GM23338 (cell line): ENCODE data around the gene SH2D3C. TPM values are rescaled to one million over a fixed set of nuclear protein-coding genes. Genes with fewer than 3 reads are reported as not detected.

Experiments used
- ATAC-seq: fragments of 200-7000 bp; cut with Tn5 transposase; 3 replicates; pipeline ENCODE4 v1.9.1; 2020
- DNase-seq: peaks from one replicate; pipeline ENCODE4 v3.0.0-alpha.2; 2015; ENCODE audit warnings: low spot score
- H2AFZ ChIP-seq: fragments of 200-600 bp; sonication (generic); 2 replicates; pipeline ENCODE4 v1.8.0; 2016; ENCODE audit warnings: antibody characterized with exemption, mild to moderate bottlenecking, moderate library complexity
- H3F3A ChIP-seq: fragments of 200-600 bp; sonication (generic); replicated peaks from 2 replicates; pipeline ENCODE4 v1.8.0; 2017; ENCODE audit warnings: antibody characterized with exemption, mixed run types, low read depth
- H3K27ac ChIP-seq: fragments of 200-600 bp; sonication (generic); 2 replicates; pipeline ENCODE4 v1.6.1; 2016; ENCODE audit warnings: low read depth
- H3K27me3 ChIP-seq: fragments of 200-600 bp; sonication (generic); 2 replicates; pipeline ENCODE4 v1.8.0; 2016; ENCODE audit warnings: mild to moderate bottlenecking, mixed run types, moderate library complexity; ENCODE audit not compliant: insufficient read depth
- H3K36me3 ChIP-seq: fragments of 200-600 bp; sonication (generic); 2 replicates; pipeline ENCODE4 v1.8.0; 2016; ENCODE audit warnings: mild to moderate bottlenecking; ENCODE audit not compliant: insufficient read depth
- H3K4me1 ChIP-seq: fragments of 200-600 bp; sonication (generic); 2 replicates; pipeline ENCODE4 v1.8.0; 2016; ENCODE audit warnings: mild to moderate bottlenecking, moderate library complexity; ENCODE audit not compliant: insufficient read depth
- H3K4me2 ChIP-seq: fragments of 200-600 bp; sonication (generic); 2 replicates; pipeline ENCODE4 v1.7.1; 2017; ENCODE audit warnings: mixed run types
- H3K4me3 ChIP-seq: fragments of 200-600 bp; sonication (generic); 2 replicates; pipeline ENCODE4 v1.6.1; 2016; ENCODE audit warnings: mixed run types
- H3K79me2 ChIP-seq: fragments of 200-600 bp; sonication (generic); replicated peaks from 2 replicates; pipeline ENCODE4 v1.8.0; 2017; ENCODE audit warnings: mild to moderate bottlenecking; ENCODE audit not compliant: insufficient read depth
- H3K9me2 ChIP-seq: fragments of 200-600 bp; sonication (generic); 2 replicates; pipeline ENCODE4 v1.8.0; 2017; ENCODE audit not compliant: insufficient read depth
- H4K20me1 ChIP-seq: fragments of 200-600 bp; sonication (generic); replicated peaks from 2 replicates; pipeline ENCODE4 v1.8.0; 2017; ENCODE audit warnings: mild to moderate bottlenecking; ENCODE audit not compliant: insufficient read depth
- H3K27ac Mint-ChIP-seq: 2 replicates; pipeline ENCODE4 v1.8.0; 2020; ENCODE audit warnings: inconsistent platforms, mild to moderate bottlenecking, moderate library complexity, mixed read lengths
- H3K27me3 Mint-ChIP-seq: 3 replicates; pipeline ENCODE4 v1.8.0; 2022; ENCODE audit warnings: low read depth, mild to moderate bottlenecking, moderate library complexity, mixed read lengths, inconsistent platforms; ENCODE audit not compliant: insufficient read depth, poor library complexity
- H3K36me3 Mint-ChIP-seq: 3 replicates; pipeline ENCODE4 v1.8.0; 2021; ENCODE audit warnings: low read depth, mild to moderate bottlenecking, inconsistent platforms, moderate library complexity, mixed read lengths
- H3K4me1 Mint-ChIP-seq: 3 replicates; pipeline ENCODE4 v1.8.0; 2020; ENCODE audit warnings: mild to moderate bottlenecking, inconsistent platforms, mixed read lengths
- H3K4me3 Mint-ChIP-seq: 3 replicates; pipeline ENCODE4 v1.8.0; 2021; ENCODE audit warnings: moderate library complexity, mild to moderate bottlenecking, inconsistent platforms, mixed read lengths
- H3K9me3 Mint-ChIP-seq: 3 replicates; pipeline ENCODE4 v1.8.0; 2020; ENCODE audit warnings: moderate library complexity, mild to moderate bottlenecking, inconsistent platforms, mixed read lengths
- CREB1 ChIP-seq: fragments of 250-450 bp; sonication (Bioruptor Pico); IDR thresholded peaks from 2 replicates; pipeline ENCODE4 v1.5.0; 2020; ENCODE audit warnings: low read depth, mild to moderate bottlenecking, moderate library complexity
- EZH2 ChIP-seq: fragments of 200-600 bp; sonication (generic); IDR thresholded peaks from one replicate; pipeline ENCODE4 v1.8.0; 2017; ENCODE audit warnings: antibody characterized with exemption, mild to moderate bottlenecking, low read depth; ENCODE audit not compliant: unreplicated experiment
- EZH2phosphoT487 ChIP-seq: fragments of 200-600 bp; sonication (generic); IDR thresholded peaks from one replicate; pipeline ENCODE4 v1.8.1; 2018; ENCODE audit warnings: antibody characterized with exemption; ENCODE audit not compliant: unreplicated experiment
- JUNB ChIP-seq: IDR thresholded peaks from one replicate; pipeline ENCODE4 v1.6.1; 2016; ENCODE audit warnings: antibody characterized with exemption; ENCODE audit not compliant: unreplicated experiment
- NANOG ChIP-seq: IDR thresholded peaks from 2 replicates; pipeline ENCODE4 v1.6.1; 2016; ENCODE audit warnings: antibody characterized with exemption, borderline replicate concordance
- POLR2AphosphoS5 ChIP-seq: IDR thresholded peaks from 2 replicates; pipeline ENCODE4 v1.6.1; 2016; ENCODE audit warnings: antibody characterized with exemption, low read depth
- STAT1 ChIP-seq: IDR thresholded peaks from one replicate; pipeline ENCODE4 v1.6.1; 2016; ENCODE audit warnings: antibody characterized with exemption; ENCODE audit not compliant: unreplicated experiment
- ZNF331 ChIP-seq: fragments of 250-450 bp; sonication (Bioruptor Pico); IDR thresholded peaks from 2 replicates; pipeline ENCODE4 v1.5.0; 2020; ENCODE audit warnings: low read depth, mild to moderate bottlenecking, moderate library complexity
- polyA plus RNA-seq: library from polyadenylated mRNA; unstranded; fragments of >200 nt; fragmentation: Nextera tagmentation; extraction: Ambion mirVana; gene quantifications from 2 replicates; pipeline ENCODE4 v1.2.1, GENCODE V29; 2016
- total RNA-seq: library from RNA; depleted of rRNA; stranded (reverse); fragments of >200 nt; shearing (Covaris generic); gene quantifications from 2 replicates; pipeline ENCODE4 v1.2.3, GENCODE V29; 2014
- TF ChIP-seq, protein P1 (sequence below): fragments of 250-450 bp; sonication (Bioruptor Pico); IDR thresholded peaks from 2 replicates; pipeline ENCODE4 v1.5.0; 2020; ENCODE audit warnings: mild to moderate bottlenecking, moderate library complexity
- TF ChIP-seq, protein P2 (sequence below): IDR thresholded peaks from 2 replicates; pipeline ENCODE4 v1.6.1; 2016; ENCODE audit warnings: antibody characterized with exemption
- TF ChIP-seq, protein P3 (sequence below): IDR thresholded peaks from one replicate; pipeline ENCODE4 v1.6.1; 2018; ENCODE audit warnings: antibody characterized with exemption; ENCODE audit not compliant: unreplicated experiment

Gene SH2D3C
- total and polyA plus RNA-seq, 2 experiments from 2014 or later: 4.2 to 4.5 TPM

DNA sequence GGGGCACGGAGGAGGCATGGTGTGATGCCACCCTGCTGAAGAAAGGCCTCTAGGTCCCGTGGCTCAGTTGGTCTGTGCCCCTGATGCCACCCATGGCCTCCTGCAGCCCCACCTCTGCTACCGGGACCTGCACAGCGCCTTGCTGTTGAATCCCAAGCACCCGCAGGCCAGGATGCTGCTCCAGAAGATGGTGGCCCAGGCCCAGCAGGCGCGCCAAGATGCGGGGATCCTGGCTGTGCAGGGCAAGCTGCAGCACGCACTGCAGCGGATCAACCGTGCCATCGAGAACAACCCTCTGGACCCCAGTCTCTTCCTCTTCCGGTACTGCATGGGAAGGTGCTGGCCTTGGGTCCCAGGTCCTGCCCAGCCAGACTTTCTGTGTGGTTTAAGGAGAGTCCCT is 55.5 kb downstream of the SH2D3C start:
- Histone ChIP-seq H3K27ac (no peak overlapping the region), H2AFZ (no peak overlapping the region), H4K20me1 (no peaks in the 10 kb centered on the region), H3K4me2 (no peak overlapping the region), H3K27me3 (no peaks in the 10 kb centered on the region), H3K79me2 (no peaks in the 10 kb centered on the region), H3K9me2 (no peaks in the 10 kb centered on the region), H3F3A (0 out of 2 replicates have a peak, but pooled peaks cover 3% of the 10 kb centered on the region), H3K4me1 (peaks cover 10% of the 10 kb centered on the region), H3K4me3 (no peak overlapping the region), H3K36me3 (no peaks in the 10 kb centered on the region)
- Mint-ChIP-seq H3K9me3 (no peaks in the 10 kb centered on the region), H3K36me3 (no peaks in the 10 kb centered on the region), H3K4me1 (peaks cover 14% of the 10 kb centered on the region), H3K27me3 (peaks cover 8% of the 10 kb centered on the region), H3K4me3 (no peak overlapping the region), H3K27ac (no peak overlapping the region)
- TF ChIP-seq STAT1 (no peak), ZNF331 (CRISPR knock-in tag) (no peak), EZH2phosphoT487 (no peak), POLR2AphosphoS5 (no peak), NANOG (no peak), JUNB (no peak), EZH2 (no peak), CREB1 (CRISPR knock-in tag) (no peak)
- TF ChIP-seq, protein P1, sequence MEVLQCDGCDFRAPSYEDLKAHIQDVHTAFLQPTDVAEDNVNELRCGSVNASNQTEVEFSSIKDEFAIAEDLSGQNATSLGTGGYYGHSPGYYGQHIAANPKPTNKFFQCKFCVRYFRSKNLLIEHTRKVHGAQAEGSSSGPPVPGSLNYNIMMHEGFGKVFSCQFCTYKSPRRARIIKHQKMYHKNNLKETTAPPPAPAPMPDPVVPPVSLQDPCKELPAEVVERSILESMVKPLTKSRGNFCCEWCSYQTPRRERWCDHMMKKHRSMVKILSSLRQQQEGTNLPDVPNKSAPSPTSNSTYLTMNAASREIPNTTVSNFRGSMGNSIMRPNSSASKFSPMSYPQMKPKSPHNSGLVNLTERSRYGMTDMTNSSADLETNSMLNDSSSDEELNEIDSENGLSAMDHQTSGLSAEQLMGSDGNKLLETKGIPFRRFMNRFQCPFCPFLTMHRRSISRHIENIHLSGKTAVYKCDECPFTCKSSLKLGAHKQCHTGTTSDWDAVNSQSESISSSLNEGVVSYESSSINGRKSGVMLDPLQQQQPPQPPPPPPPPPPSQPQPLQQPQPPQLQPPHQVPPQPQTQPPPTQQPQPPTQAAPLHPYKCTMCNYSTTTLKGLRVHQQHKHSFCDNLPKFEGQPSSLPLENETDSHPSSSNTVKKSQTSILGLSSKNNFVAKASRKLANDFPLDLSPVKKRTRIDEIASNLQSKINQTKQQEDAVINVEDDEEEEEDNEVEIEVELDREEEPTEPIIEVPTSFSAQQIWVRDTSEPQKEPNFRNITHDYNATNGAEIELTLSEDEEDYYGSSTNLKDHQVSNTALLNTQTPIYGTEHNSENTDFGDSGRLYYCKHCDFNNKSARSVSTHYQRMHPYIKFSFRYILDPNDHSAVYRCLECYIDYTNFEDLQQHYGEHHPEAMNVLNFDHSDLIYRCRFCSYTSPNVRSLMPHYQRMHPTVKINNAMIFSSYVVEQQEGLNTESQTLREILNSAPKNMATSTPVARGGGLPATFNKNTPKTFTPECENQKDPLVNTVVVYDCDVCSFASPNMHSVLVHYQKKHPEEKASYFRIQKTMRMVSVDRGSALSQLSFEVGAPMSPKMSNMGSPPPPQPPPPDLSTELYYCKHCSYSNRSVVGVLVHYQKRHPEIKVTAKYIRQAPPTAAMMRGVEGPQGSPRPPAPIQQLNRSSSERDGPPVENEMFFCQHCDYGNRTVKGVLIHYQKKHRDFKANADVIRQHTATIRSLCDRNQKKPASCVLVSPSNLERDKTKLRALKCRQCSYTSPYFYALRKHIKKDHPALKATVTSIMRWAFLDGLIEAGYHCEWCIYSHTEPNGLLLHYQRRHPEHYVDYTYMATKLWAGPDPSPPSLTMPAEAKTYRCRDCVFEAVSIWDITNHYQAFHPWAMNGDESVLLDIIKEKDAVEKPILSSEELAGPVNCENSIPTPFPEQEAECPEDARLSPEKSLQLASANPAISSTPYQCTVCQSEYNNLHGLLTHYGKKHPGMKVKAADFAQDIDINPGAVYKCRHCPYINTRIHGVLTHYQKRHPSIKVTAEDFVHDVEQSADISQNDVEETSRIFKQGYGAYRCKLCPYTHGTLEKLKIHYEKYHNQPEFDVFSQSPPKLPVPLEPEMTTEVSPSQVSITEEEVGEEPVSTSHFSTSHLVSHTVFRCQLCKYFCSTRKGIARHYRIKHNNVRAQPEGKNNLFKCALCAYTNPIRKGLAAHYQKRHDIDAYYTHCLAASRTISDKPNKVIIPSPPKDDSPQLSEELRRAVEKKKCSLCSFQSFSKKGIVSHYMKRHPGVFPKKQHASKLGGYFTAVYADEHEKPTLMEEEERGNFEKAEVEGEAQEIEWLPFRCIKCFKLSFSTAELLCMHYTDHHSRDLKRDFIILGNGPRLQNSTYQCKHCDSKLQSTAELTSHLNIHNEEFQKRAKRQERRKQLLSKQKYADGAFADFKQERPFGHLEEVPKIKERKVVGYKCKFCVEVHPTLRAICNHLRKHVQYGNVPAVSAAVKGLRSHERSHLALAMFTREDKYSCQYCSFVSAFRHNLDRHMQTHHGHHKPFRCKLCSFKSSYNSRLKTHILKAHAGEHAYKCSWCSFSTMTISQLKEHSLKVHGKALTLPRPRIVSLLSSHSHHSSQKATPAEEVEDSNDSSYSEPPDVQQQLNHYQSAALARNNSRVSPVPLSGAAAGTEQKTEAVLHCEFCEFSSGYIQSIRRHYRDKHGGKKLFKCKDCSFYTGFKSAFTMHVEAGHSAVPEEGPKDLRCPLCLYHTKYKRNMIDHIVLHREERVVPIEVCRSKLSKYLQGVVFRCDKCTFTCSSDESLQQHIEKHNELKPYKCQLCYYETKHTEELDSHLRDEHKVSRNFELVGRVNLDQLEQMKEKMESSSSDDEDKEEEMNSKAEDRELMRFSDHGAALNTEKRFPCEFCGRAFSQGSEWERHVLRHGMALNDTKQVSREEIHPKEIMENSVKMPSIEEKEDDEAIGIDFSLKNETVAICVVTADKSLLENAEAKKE: no peak
- TF ChIP-seq, protein P2, sequence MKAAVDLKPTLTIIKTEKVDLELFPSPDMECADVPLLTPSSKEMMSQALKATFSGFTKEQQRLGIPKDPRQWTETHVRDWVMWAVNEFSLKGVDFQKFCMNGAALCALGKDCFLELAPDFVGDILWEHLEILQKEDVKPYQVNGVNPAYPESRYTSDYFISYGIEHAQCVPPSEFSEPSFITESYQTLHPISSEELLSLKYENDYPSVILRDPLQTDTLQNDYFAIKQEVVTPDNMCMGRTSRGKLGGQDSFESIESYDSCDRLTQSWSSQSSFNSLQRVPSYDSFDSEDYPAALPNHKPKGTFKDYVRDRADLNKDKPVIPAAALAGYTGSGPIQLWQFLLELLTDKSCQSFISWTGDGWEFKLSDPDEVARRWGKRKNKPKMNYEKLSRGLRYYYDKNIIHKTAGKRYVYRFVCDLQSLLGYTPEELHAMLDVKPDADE: no peak
- TF ChIP-seq, protein P3, sequence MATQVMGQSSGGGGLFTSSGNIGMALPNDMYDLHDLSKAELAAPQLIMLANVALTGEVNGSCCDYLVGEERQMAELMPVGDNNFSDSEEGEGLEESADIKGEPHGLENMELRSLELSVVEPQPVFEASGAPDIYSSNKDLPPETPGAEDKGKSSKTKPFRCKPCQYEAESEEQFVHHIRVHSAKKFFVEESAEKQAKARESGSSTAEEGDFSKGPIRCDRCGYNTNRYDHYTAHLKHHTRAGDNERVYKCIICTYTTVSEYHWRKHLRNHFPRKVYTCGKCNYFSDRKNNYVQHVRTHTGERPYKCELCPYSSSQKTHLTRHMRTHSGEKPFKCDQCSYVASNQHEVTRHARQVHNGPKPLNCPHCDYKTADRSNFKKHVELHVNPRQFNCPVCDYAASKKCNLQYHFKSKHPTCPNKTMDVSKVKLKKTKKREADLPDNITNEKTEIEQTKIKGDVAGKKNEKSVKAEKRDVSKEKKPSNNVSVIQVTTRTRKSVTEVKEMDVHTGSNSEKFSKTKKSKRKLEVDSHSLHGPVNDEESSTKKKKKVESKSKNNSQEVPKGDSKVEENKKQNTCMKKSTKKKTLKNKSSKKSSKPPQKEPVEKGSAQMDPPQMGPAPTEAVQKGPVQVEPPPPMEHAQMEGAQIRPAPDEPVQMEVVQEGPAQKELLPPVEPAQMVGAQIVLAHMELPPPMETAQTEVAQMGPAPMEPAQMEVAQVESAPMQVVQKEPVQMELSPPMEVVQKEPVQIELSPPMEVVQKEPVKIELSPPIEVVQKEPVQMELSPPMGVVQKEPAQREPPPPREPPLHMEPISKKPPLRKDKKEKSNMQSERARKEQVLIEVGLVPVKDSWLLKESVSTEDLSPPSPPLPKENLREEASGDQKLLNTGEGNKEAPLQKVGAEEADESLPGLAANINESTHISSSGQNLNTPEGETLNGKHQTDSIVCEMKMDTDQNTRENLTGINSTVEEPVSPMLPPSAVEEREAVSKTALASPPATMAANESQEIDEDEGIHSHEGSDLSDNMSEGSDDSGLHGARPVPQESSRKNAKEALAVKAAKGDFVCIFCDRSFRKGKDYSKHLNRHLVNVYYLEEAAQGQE: no peak
- ATAC-seq: no peak
- no peak for DNase-seq
